GM03348 (cell line): ENCODE results near the gene KIAA1755.

Source experiments
- DNase-seq: peaks from one replicate; pipeline ENCODE4 v3.0.0; 2012; ENCODE audit warnings: low spot score

The KIAA1755 gene

DNA sequence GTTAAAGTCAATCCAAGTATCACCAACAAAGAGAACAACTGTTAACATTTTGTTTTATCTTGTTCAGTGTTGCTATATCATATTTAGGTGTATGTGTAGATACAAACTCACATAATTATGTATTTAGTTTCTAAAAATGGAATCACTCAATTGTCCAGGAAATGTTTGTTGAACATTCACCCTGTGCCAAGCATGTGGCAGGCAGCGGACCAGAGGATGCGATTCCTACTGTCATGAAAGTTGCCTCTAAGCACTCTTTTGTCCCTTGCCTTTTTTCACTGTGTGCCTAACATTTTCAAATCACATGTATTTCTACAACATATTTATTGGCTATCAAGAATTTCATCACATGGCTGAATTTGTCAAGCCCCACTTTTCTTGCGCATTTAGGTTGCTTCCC, 78.6 kb downstream of the KIAA1755 start:
- no peak for DNase-seq

DNA sequence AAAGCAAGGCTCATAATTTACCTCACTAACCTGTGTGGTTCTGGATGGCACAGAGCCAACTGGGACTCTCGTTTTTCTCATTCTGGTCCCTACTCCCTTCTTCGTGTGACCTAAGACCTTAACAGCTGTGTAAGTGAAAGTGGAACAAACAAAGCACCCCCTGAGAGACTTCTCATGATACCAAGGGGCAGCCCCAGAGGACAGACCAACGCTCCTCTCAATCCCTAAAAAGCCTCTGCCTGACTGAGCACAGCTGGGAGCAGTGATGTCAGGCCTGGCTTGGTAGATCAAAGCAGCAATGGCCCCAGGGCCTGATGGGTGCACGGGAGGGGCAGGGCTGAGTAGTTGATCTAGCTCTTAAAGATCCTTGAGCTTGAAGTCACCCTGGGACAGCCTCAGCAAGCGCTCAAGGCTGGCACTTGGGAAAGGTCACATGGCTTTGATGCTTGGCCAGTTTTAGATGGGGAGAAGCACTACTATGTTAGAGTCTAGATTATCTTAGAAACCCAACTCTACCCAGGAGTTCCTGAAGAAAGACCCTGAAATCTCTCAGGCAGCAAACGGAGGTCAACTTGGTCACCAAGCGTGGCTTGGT, 79.2 kb downstream of the KIAA1755 start:
- no peak for DNase-seq

DNA sequence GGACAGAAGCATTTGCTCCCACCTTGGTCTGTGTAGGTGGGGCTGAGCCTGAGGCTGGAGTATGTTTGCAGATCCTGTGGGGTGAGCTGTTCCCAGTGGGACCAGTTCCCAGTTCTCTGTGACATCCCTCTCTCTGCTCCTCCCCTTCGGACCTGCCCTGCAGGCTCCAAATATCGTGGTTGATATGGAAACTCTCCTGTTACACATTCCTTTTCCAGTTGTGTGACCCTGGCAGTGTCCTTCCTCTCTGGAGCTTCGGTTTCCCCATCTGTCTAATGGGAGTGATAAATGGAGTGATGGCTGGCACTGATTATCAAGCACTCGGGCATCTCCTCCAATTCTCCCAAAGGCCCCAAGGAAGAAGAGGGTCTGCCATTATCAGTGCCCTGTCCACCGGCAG, 79.8 kb downstream of the KIAA1755 start:
- DNase-seq, result no peak

DNA sequence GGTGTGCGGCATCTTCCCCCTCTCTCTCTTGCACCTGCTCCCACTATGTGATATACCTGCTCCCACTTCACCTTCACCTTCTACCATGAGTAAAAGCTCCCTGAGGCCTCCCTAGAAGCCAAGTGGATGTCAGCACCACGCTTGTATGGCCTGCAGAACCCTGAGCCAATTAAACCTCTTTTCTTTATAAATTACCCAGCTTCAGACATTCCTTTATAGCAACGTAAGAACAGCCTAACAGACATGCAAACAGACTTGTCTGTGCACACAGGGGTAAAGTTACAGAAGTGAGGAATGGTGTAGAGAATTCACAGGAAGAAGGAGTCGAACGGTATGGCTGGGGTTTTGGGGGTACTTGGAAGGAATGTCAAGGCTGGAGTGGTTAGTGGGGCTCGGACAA, 80.7 kb downstream of the KIAA1755 start:
- no peak for DNase-seq

DNA sequence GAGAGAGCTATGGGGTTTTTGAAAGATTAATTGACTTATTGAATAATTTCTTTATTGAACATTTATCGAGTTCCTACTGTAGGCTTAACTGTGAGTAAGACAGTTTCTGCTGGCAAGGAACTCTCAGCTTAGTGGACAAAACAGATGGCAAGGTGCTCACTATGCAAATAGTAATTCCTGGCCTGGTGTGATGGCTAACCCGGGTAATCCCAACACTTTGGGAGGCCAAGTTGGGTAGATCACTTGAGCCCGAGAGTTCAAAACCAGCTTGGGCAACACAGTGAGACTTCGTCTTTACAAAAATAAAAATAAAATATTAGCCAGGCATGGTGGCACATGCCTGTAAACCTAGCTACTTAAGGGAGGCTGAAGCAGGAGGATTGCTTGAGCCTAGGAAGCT, 82.0 kb downstream of the KIAA1755 start:
- no peak for DNase-seq

DNA sequence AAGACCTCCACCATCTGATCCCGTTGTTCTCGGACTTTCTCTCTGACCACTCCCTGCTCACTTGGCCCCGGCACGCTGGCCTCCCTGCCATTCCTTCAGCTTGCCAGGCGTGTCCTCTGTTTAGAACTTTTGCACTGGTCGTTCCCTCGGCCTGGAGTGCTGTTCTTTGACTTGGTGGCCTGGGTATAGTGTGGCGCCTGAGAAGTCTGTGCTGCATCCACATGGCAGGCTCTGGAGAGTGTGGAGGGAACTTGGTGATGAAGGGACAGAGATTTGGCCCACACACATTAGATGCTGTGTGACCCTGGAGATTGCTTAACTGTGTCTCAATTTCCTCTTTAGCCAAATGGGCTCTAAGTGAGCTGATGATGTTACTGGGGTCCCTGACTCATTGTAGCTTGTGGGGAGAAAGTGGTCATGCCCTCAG, 82.5 kb downstream of the KIAA1755 start:
- no peak for DNase-seq

DNA sequence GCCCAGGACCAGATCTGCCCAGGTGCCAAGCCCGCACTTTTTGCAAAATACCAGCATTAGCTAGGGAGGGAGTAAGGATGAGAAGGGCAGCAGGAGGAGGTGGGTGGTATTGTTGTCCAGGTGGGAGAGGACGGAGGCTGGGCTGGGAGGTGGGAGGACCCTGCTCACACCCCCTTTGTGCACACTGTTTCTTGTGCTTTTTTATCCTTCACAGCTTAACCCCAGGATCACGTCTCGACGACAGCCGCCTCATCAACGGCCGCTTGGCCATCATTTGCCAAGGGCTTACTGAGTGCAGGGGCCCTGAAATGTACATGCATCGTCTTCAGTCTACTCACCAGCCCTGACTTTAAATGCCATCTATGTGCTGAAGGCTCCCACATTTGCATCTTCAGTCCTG, 83.3 kb downstream of the KIAA1755 start:
- no peak for DNase-seq

DNA sequence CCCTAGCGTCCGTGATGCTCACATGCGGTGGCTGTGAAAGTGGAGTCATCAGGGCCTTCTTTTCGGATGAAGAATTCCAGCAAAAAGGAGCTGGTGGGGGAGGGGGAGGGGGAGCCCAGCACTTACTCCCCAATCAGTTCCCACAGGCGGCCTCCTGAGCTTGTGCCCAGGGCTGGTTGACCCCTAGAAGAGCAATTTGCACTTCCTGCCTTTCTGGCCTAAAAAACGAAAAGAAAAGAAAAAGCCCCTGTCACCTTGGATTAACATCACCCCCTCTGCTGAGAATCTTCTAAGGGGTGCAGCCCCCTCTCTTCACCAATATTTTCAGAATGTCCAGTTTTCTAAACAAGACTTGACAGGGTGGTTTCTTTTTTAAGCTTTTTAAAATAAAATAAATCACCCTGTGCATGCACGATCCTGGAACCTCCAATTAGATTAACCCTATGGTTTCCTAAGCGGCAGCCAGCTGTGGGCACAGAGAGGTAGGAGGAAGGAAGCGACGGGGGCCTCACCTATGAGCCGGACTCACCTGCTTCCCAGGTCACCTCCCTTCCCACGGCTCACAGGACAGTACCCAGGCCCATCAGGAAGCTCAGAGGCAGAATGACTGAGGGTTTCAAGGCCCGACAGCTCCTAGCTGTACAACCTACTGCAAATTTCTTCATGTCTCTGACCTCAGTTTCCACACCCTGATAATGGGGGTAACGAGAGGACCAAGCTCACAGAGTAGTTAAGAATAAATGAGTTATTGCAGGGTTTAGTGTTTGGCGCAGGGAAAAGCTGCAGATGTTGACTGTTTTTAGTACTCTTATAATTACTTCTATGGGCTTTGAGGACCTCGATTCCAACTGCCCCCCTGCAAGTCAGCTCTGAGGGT, 85.0 kb downstream of the KIAA1755 start:
- DNase-seq, result no peak

DNA sequence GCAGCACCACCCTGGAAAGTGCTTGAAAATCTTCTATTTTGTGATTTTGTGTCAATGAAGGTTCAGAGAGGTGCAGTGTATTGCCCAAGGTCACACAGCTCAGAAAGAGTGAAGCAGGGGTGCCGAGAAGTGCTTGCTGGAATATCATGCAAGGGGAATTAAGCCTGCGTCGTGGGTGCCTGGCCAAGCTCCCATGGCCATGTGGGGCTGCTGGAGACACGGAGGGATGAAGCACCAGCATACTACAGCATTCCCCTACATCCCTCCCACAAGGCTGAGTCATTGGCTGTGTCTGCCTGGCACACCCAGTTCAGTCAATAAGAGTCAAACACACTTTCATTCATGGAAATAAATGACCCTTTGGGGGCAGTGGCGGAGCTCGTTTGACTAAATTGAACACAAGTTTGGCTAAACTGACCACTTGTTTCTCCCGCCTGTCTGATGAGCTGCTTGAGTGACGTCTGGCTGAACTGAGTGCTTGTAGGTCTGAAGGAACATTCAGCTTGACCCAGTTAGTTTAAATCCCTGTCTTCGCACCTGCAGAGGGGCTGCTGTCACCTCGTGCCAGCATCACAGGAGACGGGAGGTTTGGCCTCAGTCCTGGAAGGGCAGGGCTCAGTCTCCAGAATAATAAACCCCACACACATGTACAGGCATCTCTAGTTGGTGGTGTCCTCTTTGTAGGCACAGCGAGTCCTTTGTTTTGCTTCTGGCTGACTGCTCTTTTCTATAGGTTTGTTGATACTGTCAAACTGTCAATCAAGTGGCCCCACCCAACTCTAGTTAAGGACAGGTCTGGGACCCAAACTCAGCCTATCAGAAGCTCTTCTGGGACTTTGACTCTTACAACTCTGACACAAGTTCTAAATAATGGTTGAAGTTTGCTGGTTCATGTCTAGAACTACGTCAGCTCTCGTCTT, 87.0 kb downstream of the KIAA1755 start:
- DNase-seq, result peak; percentile 93

DNA sequence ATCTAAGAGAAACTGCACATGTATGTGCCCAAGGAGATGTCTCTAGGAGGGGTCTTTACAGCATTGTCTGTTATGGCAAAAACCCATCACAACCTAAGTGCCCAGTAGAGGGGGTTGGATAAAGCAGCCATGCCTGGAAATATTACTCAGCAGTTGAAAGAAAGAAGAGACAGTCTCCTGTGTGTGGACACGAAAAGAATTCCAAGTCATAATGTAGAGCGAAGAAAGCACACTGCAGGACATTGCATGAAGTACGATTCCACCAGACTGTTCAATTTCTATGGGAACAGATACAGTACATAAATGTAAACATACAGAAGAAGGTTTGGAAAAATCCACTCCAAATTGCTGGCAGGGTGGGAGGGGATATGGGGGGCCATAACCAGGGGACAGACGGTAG, 88.1 kb downstream of the KIAA1755 start:
- DNase-seq, result no peak

DNA sequence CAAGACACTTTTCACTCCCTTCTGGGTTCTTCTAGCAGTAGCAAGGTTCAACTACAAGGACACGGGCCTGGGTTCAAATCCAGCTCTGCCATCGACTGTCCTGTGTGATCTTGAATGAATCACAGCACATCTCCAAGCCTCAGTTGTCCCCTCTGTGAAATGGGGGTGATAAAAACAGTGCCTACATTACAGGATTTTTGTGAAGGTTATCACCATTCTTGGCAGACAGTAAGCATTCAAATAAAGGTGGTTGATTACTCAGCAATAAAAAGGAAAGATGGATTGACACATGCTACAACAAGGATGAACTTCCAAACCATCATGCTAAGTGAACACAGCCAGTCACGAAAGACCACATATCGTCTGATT, 88.9 kb downstream of the KIAA1755 start:
- DNase-seq, result no peak

DNA sequence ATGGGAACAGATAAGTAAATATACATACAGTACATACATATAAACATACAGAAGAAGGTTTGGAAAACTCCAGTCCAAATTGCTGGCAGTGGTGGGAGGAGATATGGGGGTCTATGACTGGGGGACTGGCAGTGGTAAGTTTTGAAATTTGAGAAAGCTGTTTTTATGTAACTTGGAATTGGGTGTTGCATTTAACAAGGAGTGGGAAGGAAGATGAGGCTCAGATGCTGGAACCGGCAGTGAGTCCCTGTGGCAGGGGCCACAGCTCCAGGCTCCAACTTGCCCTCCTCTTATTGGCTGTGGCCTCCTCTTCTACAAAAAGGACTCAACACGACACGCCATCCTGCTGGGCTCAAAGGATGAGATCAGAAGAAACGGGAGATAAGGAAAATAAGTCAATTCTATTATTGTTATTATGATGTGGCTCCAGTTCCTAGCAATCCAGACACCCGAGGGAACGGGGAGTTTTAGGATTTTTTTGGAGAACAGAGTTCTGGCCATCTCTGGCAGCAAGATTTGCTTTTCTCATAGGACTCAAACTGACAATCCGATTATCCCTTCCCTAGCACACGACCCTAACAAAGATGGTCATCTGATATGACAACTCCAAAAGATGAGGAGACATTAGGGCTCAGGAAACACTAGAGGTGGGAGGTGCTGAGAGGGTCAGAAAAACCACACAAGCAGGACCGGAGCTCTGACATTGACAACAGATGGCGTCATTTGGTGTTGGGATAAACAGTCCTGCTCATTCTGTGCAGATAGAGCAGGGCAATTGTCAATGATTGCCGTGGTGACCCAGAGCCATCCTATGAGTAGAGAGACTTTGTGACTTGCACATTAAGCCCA, 89.5 kb downstream of the KIAA1755 start:
- no peak for DNase-seq

DNA sequence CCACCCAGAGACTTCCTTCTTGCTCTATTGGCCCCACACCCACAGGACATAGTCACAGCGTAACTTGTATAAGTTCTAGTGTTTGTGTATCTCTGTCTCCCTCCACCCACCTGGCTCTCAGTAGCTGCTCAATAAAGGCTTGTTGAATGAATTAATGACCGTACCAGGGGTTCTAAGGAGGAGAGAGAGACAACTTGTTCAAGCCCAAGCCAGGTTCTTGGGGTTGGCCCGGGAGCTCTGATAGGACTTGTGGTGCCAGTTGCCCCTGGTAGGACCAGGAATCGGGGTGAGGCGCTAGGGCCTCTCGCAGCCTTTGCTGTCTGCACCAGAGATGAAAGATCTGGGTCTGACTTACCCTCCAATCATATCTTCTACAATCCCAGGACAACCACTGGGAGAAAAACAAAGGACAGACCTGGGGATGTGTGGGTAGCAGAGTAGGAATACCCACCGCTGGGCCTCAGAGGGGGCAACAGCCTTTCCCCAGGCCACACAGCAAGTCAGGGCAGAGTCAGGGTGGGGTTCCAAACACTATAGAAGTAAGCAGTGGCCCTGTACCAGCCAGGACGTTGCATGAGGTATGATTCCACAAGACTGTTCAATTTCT, 90.2 kb downstream of the KIAA1755 start:
- DNase-seq, result no peak

DNA sequence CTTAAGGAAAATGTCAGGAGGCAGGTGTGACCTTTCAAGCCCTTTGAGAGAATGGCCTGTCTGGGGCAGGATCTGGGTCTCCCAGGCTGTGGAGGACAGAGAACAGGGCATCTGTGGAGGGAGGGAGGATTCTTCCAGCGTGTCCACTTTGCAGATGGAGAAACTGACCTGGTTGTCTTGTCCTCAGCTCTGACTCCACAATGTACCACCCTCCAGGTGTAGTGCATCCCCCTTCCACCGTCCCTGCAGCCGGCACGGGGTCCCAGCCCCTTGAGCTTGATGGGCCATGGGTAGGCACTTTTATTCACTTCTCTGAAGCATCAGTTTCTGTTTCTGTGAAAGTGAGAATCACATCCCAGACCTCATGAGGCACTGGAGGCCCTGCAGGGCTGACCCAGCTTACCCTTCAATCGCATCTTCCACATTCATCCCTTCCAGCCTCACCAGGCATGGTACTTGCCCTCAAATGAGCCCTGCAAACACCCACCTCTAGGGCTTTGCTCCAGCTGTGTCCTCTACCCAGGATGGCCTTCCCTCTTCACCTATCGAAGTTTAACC, 90.8 kb downstream of the KIAA1755 start:
- no peak for DNase-seq

DNA sequence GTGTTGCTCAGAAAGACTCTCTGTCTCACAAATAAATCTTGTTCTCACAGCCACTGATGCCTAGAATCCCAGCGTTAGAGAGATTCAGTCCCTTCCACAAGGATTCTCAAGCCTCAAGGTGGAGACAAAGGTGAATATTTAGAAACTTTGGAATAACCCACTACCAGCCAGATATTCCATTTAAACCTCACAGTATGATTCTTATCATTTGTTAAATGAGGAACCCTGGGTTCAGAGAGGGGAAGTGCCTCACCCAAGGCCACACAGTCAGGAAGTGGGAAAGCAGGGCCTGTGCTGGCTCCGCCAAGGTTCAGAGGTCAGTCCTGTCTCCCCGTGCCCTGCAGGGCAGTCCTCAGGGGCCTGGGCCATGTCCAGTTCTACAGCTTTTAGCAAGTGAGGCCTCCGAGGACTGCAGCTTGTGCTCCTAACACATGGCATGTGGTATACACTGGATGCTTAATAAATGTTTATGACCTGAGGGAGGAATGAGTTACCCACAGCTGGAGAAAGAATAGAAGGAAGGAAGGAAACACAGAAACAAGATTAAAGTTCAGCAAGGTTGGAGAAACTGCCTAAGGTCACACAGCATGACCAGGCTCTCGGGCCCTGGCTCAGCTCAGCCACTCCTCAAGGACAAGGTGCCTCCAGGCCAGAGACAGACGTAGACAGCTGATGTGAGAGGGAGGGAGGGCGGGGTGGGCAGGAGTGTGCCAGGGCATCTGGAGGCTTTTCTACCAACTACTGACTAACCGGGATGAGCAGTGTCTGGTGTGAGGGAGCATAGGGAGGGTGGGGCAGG, 91.5 kb downstream of the KIAA1755 start:
- DNase-seq, result no peak

DNA sequence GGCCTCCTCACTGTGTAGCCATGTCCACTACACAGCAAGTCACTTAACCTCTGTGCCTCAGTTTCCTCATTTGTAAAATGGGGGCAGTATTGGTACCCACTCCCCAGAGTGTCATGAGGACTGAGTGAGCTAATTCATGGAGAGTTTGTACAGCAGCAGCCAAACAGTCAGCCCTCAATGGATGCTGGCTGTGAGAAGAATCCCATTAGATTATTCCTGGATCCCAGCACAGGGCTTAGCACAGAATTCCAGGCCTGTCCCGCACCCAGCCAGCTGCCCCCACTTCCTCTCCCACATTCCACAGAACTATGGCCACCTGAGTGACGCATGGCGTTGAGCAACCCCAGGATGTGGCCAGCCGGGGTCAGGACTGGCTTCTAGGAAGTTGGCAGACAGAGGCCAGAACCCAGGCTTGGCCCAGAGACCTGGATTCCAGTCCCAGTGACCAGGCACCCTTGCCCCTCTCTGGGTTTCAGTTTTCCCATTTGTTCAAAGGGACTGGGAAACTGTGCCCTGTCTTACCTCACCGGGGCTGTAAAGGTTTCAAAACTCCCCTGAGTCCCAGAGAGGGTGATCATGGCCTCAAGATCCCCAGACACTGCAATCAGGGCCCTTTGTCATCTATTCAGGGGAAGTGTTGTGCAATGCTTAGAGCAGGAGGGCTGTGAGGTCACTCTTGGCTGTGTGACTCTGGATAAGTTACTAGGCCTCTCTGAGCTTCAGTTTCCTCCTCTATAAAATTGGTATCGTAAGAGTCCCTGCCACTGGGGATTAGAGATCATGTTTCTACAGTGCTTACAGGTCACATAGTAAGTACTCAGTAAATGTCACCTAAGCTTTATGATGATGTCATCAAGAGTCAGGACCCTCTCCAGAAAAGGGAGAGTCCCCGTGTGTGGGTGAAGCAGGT, 92.4 kb downstream of the KIAA1755 start:
- peak; percentile 89 for DNase-seq

DNA sequence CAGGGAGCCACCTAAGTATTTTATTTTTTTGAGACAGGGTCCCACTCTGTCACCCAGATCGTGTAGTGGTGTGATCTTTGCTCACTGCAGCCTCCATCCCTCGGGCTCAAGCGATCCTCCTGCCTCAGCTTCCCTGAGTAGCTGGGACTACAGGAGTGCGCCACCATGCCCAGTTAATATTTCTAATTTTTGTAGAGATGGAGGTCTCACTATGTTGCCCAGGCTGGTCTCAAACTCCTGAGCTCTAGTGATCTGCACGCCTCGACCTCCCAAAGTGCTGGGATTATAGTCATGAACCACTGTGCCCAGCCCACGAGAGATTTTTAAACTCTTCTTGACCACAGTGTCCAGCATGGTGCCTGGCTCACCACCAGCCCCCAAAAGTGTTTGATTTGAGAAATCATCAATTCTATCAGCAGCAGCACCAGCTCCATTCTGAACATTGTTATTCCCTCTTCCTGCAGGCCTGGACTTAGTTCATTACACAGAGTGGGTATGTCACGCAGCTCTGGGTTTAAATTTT, 93.1 kb downstream of the KIAA1755 start:
- no peak for DNase-seq

DNA sequence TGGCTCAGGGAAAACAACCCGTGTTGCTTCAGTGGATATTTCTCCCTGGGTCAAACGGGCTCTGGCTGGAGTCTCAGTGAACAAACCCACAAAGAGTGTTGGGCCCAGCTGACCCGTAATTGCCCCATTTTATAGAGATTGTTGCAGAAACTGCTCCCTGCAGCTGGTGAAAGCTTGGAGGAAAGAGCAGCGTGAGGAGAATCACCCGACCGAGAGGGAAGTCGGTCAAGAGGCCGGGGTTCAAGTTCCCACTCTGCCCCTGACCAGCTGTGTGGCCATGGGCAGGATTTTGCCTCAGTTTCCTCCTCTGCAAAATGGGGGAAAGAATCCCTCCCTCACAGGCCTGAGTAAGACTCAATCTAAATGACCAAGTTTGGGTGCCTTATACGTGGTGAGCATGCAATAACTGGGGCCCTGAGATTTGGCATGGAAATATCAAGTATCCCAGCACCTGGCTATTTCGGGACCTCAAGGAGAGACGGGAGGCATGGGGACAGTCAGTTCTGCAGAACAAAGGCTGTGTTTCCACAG, 93.8 kb downstream of the KIAA1755 start:
- no peak for DNase-seq
